ENCODE results near the gene ZNF804A.

- TF ChIP-seq CTCF (IDR thresholded peaks at IDR 0.05) (no peak), POLR2A (IDR thresholded peaks at IDR 0.05) (no peak), POLR2AphosphoS5 (IDR thresholded peaks at IDR 0.05) (no peak)
Observed at GRCh38 chr2:184683911-184684310, 85.6 kb downstream of the ZNF804A start.
